NCI-H460 (cell line): Measurements from ENCODE around the gene GP1BB. TPM values are rescaled to one million over a fixed set of nuclear protein-coding genes. Genes with fewer than 3 reads are reported as not detected.

Experiments
- DNase-seq: peaks from one replicate; pipeline ENCODE4 v3.0.0-alpha.2; 2016; ENCODE audit warnings: low read depth; ENCODE audit errors: extremely low read depth
- total RNA-seq: library from RNA; depleted of rRNA; stranded (reverse); fragments of >200 nt; shearing (Covaris generic); gene quantifications from 2 replicates; pipeline ENCODE4 v1.2.3, GENCODE V29; 2014

GP1BB gene
- total RNA-seq, 1 experiment from 2014 or later: 3.9 TPM

DNA sequence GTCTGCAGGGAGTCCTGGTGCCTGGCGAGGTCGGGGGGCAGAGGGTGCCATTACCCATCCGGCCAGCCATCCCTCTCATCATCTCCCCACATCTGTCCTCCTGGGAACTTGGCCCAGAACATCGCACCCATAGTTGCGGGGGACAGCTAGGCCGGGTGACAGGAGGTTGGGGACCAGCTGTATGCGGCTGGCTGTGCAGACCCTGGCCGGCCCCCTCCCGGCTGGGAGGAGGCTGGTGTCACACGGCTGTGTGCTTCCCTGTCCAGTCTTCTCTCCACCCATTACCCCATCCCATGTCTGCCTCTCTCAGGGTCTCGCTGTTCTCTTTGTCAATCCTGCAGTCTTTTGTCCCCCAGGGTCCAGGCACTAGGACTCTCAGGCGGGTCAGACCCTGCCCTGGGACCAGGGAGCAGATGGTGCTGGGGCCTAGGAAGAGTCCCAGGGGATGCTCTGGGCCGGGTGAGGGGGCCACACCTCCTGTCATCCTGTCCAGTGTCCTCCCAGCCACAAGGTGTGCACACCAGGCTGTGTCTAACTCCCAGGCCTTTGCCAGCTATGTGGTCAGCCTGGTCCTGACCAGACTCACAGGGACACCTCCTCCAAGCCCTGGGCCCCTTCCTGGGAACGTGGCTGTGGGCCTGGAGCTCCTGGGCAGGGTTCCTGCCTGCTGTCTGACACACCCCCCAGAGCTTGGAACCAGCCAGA is 30.8 kb downstream of the GP1BB start:
- no peak for DNase-seq

DNA sequence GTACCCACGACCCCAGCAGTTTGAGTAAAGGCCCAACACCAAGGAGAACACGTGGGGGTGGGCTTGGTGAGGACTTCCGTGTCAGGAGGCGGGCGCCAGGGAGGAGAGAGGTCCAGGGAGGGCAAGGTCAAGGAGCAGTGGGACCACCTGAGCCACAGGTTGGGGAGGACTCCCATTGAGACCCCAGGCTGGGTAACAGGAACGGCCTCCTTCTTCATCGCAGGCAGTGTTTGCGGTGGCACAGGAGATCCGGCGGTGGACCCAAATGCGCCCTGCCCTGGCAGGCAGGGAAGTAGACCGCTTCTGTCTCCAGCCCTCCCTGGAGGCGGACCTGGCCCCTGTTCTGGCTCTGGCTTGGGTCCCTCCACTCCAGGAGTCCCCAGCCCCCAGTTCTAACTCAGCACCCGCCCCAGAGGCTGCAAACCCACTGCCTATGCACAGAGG is 31.4 kb downstream of the GP1BB start:
- DNase-seq: no peak

DNA sequence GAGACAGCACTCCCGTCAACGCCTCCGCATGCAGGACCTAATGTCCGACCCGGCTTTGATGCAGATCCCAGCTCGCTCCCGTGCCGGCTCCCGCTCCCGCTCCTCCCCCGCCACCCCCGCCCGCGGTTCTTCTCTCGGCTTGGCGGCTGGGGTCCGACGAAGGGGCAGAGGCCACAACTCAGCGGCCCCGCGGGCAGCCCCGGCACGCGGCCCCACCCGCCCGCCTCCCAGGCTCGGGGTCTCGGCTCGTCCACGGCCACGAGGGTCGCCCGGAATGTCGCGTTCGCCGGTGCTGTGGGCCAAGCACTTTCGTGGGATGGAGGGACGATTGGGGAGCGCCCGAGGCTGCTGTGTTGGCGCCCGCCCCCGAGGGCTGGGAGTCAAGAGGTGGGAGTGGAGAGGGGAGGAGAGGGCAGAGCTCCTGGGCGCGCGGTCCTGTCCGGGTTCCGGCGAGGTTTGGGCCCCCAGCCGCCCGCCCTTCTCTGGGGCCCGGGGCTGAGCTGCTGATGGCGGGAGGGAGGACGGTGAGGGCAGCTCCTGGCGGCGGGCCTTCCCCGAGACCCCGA is 31.9 kb downstream of the GP1BB start:
- DNase-seq: no peak

DNA sequence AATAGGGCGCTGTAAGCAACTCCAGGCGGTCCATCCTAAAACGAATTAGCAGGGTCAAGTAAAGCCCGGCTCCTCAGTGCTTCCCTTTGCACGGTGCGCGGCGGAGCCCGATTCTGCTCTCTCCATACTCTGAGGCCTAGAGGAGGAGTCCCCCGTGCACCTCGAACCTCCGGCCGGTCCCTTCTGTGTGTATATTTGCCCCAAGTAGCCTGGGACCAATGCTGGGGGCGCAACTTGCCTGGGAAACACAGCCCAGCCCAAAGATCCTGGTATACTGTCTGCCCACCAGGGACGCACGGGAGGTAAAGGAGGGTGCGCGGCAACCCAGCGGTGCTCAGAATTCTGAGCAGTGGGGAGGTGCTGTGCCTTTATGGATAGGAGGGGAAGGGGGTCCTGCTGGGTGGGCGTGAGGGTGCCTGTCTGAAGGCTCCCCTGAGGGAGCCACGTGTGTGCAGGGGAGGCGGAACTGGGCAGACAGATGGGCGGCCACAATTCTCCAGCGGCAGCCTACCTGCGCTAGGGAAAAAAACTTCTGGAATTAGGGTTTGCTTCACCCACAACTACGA is 32.5 kb downstream of the GP1BB start:
- no peak for DNase-seq

DNA sequence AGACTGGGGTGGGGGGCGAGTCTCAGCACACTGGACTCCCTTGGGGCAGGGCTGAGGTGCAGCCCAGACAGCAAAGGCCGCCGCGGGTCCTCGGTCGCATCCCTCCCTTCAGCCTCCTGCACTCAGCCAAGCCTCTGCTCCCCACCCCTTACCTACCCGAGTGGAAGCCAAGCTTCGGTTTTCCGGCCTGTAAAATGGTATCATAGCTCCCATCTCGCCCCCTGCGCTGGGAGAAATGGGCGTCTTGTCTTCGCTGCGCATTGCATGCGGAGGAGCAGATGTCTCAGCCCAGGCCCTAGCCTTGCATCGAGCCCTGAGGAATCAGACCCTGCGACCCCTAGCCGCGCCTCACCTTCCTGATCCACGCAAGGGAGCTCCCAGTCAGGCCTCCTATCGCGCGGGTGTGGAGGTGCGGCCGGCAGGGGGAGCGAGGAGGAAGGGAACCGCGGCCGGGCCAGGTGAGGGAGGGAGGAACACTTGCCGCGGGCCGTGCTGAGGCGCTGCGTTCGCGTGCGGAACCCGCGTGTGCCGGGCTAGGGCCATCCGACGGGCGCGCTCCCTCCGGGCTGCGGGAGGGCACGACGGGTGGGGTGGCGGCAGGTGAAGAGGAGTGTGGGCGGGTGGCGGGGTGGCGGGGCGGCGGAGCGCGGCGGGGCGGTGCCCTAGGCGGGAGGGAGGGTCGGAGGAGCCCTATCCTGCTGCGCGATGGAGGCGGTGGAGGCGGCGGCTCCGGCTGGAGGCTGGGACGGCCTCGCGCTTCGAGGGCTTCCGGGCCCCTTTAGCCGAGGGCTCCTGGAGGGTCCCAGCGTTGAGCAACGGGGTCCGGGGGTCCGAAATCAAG is 33.2 kb downstream of the GP1BB start:
- DNase-seq: peak; percentile 36

DNA sequence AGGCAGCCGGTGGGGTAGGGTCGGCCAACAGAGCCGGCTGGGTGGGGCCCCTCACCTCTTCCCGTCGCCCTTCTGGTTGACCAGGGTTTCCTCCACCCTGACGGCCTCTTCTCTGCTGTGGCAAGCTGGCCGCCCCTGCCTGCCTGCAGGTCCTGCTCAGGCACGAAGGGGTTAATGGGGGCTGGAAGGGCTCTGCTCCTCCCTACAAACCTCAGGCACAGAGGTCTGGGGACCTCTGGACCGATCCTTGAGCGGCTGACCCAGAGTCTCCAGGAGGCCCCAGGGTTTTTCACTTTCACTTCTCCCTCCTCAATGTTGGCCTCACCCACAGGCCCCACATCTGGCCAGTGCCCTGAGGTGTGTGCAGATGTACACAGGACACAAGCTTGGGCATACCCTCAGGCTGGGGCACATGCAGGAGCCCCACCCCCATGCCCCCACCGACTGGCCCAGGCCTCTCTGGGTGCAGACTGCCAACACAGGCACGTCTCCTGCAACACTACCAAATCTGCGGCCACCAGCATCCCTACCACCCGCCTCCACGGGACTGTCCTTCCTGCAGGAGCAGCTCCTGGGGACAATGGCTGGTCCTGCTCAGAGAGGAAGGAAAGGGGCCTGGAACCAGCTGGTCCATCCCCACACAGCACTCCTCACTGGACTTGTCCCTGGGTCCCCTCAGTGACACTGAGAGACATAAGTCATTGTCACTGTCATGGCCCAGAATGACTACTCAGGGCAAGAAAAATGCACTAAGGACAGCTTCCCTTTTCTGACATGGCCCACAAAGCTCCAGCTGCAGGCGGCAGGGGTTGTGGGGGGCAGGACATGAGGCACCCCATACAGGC is 34.0 kb downstream of the GP1BB start:
- no peak for DNase-seq

DNA sequence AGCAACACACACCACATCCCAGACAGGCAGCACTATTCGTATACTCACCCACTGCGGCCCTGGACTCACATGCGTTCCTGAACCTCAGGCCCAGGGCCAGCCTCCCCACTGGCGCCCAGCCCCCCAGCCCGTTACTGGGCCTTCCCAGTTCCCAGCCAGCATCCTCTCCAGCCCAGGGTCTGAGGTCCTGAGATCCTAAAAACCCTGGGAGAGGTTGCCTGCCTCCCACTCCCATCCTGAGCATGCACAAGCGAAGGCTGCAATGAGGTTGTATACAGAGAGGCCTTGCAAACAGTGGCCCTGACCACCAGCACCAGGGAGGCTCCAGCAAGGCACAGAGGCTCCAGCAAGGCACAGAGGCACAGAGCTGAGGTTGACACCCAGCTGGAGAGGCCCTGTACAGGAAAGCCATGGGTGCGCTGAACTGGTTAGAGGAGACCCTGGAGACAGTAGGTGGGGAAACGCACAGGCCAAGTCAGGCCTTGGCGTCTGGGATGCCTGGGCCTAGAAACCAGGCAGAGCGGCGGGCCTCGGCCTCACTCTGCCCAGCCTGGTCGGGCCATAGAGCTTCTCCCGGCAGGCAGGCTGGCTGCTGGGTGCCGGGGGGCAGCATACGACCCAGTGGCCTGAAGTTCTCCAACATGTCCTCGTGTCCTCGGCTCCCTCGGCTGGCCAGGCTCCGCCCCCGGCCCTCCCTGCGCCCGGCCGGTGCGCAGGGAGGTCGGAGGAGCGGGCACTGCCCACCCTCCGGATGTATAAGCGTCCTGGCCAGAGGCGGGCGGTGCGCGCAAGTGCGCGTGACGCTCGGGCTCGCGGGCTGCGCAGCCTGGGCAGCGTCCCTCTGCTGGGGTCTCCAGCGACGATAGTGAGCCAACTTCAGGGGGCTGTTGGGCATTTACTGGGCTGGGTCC is 34.9 kb downstream of the GP1BB start:
- DNase-seq: no peak

DNA sequence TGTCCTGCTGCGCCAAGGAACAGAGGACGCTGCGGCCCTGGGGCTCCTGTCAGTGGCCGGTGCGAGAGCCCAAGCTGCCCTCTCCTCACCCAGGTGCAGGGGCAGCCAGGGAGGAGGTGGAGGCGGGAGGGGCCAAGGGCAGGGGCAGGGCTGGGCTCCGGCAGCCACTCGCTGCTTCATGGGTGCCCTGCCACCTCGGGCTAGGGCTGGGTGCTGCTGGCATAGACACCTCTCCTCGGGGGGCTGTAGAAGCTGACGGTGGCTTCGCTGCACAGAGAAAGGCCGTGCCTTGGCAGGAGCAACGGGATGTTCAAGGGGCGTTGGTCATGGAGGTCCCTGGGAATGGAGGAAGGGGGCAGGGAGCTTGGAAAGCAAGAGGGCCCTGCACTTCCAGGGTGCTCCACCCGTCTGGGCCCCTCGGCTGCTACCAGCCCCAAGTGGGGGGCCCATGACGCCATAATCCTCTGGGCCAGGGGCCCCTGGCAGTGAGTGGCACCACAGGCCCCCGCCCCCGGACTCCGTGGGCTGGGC is 35.6 kb downstream of the GP1BB start:
- no peak for DNase-seq

DNA sequence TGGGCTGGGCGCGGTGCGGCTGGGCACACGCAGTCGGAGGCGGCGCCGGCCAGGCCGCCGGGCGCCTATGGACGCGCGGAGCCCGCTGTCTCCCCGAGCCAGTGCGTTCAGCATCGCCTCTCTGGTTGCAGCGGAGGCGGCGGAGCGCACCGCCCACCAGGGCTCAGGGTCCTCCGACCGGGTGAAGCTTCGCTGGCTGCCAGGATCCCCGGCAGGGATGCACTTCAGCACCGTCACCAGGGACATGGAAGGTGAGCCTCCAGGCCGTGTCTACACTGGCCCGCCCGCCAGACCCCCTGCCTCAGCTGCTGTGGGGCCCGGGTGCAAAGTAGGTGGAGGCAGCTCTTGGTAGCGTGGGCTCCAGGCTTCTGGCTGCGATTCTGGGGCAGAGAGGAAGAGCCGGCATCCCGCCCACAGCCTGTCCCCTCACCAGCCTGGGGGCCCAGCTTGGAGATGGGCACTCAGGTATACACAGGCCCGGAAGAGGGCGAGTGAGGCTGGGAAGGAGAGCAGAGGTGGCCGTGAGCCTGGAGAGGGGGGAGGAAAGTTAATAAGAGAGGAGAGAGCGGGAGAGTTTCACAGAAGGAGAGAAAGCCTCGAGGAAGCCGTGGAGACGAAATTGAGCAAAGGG is 36.2 kb downstream of the GP1BB start:
- no peak for DNase-seq

DNA sequence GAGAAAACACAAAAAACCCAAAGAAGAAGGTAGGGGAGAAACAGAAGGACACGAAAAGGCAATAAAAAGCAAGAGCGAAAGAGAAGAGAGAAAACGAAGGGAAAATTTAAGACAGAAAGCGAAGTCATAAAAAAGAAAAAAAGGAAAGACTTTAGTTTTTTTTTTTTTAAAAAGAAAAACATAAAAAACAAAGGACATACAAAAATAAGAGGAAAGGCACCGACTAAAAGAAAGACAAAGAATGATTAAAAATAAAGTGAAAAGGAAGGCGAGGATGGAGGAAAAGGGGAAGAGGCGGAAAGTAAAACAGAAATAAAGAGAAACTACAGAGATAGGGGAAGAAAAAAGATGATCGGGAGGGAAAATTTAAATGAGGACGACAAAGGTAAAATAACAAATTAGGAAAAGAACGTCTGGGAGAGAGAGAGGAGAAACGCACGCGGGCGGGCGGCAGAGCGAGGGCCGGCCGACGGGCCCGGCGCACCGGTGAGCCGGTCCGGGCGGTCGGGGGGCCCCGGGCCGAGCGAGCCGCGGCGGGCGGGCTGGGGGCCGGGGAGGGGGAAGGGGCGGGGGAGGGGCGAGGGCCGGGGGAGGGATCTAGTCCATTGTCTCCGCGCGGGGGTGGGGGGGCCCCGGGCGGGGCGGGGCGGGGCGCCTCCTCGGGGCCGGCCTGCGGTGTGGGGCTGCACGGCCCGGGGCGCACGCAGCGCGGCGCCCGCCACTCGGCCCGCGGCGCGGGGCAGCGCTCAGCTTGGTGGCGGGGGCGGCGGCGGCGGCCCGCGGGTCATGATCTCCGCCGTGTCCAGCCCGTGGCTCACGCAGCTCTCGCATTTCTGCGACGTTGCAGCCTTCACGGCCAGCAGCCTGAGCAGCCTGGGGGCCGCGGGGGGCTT is 37.0 kb downstream of the GP1BB start, which contains the start of gene TBX1:
Gene TBX1, plus strand, starts transcription at position 721 of the 893 bp plus-strand sequence. Its CDS starts 66 bp downstream, at position 787.
- DNase-seq: no peak

DNA sequence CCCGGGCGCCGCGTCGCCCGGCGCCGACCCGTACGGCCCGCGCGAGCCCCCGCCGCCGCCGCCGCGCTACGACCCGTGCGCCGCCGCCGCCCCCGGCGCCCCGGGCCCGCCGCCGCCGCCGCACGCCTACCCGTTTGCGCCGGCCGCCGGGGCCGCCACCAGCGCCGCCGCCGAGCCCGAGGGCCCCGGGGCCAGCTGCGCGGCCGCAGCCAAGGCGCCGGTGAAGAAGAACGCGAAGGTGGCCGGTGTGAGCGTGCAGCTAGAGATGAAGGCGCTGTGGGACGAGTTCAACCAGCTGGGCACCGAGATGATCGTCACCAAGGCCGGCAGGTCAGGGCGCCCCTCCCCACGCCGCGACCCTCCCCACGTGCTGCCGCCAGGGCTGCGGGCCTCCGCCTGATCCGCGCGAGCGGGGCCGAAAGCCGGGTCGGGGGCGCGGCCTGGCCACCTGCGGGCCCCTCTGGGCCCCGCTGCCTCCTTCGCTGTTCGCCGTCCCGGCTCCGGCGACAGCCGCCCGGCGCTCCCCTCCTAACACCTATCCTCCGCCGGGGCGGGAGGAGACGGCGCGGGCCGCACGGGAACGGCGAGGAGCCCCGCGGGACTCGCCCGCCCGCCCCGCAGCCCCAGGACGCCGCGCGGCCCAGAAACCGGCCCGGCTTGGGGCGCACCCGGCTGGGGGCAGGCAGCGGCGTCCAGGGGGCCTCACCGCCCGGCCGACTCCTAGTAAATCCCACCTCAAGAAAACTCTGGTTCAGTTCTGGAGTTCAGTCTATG is 37.8 kb downstream of the GP1BB start:
- no peak for DNase-seq

DNA sequence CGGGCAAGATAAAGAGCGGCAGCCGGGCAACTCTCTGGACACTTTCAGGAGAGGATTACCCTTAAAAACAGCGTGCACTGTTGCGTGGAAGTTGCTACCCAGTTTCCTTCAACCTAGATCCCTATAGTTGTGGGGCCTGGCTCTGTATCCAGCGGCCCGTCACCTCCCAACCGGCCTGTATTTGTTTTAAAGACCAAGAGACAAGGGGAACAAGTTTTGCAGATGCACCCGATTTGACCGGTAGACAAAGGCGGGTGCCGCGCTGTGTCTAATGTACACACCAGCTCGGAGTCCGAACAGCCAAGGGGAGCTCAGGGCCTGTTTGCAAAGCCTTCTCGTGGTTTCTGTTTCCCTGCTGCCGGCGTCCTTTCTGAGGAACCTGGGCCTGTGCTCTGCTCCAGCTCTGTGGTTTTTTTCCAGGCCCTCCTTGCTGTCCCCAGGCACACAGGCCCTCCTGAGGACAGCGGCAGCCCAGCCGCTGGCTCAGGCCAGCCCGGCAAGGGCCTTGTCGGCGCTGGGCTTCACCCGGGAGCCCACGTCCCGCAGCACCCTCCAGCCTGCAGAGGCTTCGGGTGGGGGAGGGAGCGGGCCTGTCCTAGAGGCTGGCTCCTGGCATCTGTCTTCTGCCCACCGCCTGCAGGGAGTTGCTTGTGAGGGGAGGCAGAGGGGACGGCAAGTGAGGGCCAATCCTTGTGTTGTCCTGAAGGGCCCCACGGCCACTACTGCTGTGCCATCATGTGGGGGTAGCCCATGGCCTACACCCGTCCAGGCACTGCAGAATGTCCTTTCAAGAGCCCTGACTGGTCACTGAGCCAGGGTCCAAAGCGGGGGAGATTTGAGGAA is 38.6 kb downstream of the GP1BB start:
- DNase-seq: no peak

DNA sequence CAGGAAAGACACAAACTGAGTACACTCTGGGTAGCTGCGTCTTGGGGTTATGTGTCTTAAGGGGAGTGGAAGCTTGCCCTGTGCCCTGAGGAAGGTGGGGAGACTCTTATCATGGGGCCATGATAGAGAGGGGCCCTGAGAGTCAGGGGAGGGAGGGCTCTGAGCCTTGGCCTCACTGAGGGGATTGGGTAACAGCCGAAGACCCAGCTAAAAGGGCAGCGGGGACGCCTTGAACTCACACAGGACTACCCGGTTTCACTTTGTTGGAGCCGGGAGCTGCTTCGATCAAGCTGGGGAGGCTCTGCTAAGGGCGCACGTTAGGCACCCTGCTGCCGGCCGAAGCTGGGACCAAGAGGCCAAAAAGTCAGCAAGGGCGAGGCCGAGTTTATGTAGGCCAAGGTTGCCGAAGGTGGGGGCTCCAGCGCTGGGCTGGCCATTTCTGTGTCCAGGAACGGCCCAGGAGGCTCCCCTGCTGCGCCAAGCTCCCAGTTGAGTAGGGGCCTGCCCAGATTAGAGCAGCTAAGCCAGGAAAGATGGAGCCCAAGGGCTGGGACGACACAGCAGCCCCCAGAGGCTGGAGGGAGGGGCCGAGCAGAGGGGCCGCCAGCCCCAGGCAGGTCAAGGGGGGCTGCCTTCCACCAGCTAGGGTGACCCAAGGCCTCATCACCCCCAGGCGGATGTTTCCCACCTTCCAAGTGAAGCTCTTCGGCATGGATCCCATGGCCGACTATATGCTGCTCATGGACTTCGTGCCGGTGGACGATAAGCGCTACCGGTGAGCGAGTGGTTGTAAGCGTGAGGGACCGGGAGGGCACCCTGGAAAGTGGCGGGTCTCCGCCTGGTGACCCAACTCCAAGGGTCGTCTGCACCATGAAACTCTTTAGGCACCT is 39.5 kb downstream of the GP1BB start:
- no peak for DNase-seq

DNA sequence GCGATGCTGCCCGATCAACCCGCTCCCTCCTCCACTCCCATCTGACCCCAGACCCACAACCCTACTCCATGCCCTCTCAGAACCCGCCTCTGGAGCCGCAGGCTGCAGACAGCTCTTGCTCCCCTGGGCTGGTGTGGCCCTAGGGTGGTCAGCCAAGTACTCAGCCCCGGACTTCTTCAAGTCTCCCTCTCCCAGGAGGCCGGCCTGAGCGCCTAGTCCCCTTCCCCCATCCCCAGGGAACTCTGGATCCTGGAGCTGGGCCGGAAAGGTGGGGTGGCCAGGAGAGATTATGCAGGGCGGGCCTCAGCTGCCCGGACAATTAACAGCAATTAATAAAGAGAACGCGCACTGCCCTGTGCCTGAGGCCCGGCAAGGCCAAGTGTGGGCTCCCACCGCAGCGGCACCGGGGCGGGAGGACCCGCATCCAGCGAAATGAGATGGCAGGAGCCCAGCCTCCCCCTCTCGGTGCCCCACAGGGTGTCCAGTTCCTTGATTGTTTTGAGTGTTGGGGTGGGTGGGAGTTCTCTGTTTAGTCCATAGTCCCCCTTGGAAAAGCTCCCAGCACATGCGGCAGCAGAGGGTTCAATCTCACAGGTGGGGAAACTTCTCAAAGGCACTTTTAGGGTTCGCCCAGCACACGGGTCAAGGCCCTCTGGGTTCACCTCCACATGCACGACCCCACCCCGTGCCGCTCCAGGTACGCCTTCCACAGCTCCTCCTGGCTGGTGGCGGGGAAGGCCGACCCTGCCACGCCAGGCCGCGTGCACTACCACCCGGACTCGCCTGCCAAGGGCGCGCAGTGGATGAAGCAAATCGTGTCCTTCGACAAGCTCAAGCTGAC is 40.3 kb downstream of the GP1BB start:
- no peak for DNase-seq
